Endodermal cell (in vitro differentiated cells): ENCODE results near the gene ANGPTL4. TPM values are rescaled to one million over a fixed set of nuclear protein-coding genes. Genes with fewer than 3 reads are reported as not detected.
A peak's percentile ranks its signal among the peaks of the same experiment; 100 is the strongest.

ENCODE experiments used
- DNase-seq: peaks from one replicate; pipeline ENCODE4 v3.0.0-alpha.2; 2017
- H3K27ac ChIP-seq: 2 replicates; pipeline ENCODE4 v1.5.1; 2013; ENCODE audit warnings: mild to moderate bottlenecking, low read depth, low read length, moderate library complexity
- H3K27me3 ChIP-seq: 2 replicates; pipeline ENCODE4 v1.6.1; 2013; ENCODE audit warnings: mild to moderate bottlenecking, low read length, moderate library complexity; ENCODE audit not compliant: insufficient read depth, control insufficient read depth, poor library complexity, severe bottlenecking
- H3K36me3 ChIP-seq: 2 replicates; pipeline ENCODE4 v1.7.0; 2013; ENCODE audit warnings: mild to moderate bottlenecking, low read length, moderate library complexity; ENCODE audit not compliant: control insufficient read depth, insufficient read depth
- H3K4me1 ChIP-seq: one replicate; pipeline ENCODE4 v1.7.0; 2013; ENCODE audit warnings: low read length; ENCODE audit not compliant: control insufficient read depth, insufficient read depth
- H3K4me3 ChIP-seq: 2 replicates; pipeline ENCODE4 v1.5.1; 2013; ENCODE audit warnings: mild to moderate bottlenecking, low read length, moderate library complexity
- H3K9ac ChIP-seq: 2 replicates; pipeline ENCODE4 v1.6.1; 2013; ENCODE audit warnings: mild to moderate bottlenecking, low read length, moderate library complexity; ENCODE audit not compliant: poor library complexity, severe bottlenecking; ENCODE audit errors: extremely low read depth
- H3K9me3 ChIP-seq: 2 replicates; pipeline ENCODE4 v1.6.1; 2013; ENCODE audit warnings: mild to moderate bottlenecking, low read length, moderate library complexity; ENCODE audit not compliant: control insufficient read depth
- H3K27ac Mint-ChIP-seq: 2 replicates; pipeline ENCODE4 v1.8.0; 2020; ENCODE audit warnings: mixed read lengths
- H3K27me3 Mint-ChIP-seq: 2 replicates; pipeline ENCODE4 v1.8.0; 2021; ENCODE audit warnings: mild to moderate bottlenecking, mixed read lengths; ENCODE audit not compliant: insufficient read depth
- H3K36me3 Mint-ChIP-seq: 2 replicates; pipeline ENCODE4 v1.8.0; 2020; ENCODE audit warnings: low read depth, mixed read lengths
- H3K4me1 Mint-ChIP-seq: 2 replicates; pipeline ENCODE4 v1.8.0; 2020; ENCODE audit warnings: mixed read lengths
- H3K4me3 Mint-ChIP-seq: 2 replicates; pipeline ENCODE4 v1.8.0; 2020; ENCODE audit warnings: mild to moderate bottlenecking, moderate library complexity, mixed read lengths
- H3K9me3 Mint-ChIP-seq: 2 replicates; pipeline ENCODE4 v1.8.0; 2020; ENCODE audit warnings: mild to moderate bottlenecking, mixed read lengths
- WGBS, 2 experiments: methylation state at CpG; one replicate each; pipeline versions ENCODE4 v1.1.5 to v1.1.7; 2013; ENCODE audit warnings: missing lambda C conversion rate in 2 of 2, mixed read lengths in 1 of 2; ENCODE audit not compliant: insufficient coverage in 1 of 2, insufficient read length in 1 of 2; 5-methylcytosine and 5-hydroxymethylcytosine counted together
- total RNA-seq, 2 donors: library from RNA; stranded (reverse); fragmentation: NEBNext Ultra II Directional in 1 of 2; extraction: Animal tissue kit (Norgen Biotek cat#: 25700) in 1 of 2; gene quantifications; 2 replicates in 1 of 2; 3 replicates in 1 of 2; pipeline ENCODE4 v1.2.1, GENCODE V29; 2021
- TF ChIP-seq, protein P1 (sequence below): fragments of 200-600 bp; sonication (generic); conservative IDR thresholded peaks from 2 replicates; pipeline ENCODE4 v1.5.0; 2021; ENCODE audit warnings: antibody characterized with exemption, mild to moderate bottlenecking

ANGPTL4 gene
- total RNA-seq, 2 donors from 2014 or later = 10.9 to 13.2 TPM

- no peak overlapping the region for H3K27ac ChIP-seq
- TF ChIP-seq, protein P1, sequence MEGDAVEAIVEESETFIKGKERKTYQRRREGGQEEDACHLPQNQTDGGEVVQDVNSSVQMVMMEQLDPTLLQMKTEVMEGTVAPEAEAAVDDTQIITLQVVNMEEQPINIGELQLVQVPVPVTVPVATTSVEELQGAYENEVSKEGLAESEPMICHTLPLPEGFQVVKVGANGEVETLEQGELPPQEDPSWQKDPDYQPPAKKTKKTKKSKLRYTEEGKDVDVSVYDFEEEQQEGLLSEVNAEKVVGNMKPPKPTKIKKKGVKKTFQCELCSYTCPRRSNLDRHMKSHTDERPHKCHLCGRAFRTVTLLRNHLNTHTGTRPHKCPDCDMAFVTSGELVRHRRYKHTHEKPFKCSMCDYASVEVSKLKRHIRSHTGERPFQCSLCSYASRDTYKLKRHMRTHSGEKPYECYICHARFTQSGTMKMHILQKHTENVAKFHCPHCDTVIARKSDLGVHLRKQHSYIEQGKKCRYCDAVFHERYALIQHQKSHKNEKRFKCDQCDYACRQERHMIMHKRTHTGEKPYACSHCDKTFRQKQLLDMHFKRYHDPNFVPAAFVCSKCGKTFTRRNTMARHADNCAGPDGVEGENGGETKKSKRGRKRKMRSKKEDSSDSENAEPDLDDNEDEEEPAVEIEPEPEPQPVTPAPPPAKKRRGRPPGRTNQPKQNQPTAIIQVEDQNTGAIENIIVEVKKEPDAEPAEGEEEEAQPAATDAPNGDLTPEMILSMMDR = no peak
- peaks cover 24% of the 10 kb centered on the region for H3K36me3 ChIP-seq
- no peaks in the 10 kb centered on the region for H3K9me3 ChIP-seq
- no peaks in the 10 kb centered on the region for H3K27me3 ChIP-seq
- Mint-ChIP-seq H3K27me3 (peaks cover 20% of the 10 kb centered on the region), H3K4me1 (peaks cover 14% of the 10 kb centered on the region), H3K9me3 (peaks cover 9% of the 10 kb centered on the region), H3K36me3 (peaks cover 17% of the 10 kb centered on the region), H3K27ac (no peak overlapping the region), H3K4me3 (no peak overlapping the region)
- no peak for DNase-seq
- H3K4me1 ChIP-seq = peaks cover 6% of the 10 kb centered on the region
- H3K9ac ChIP-seq = no peak overlapping the region
- WGBS, 2 experiments = 90 to 100% methylated on average over 2 to 3 of the region's 3 CpGs
- H3K4me3 ChIP-seq = no peak overlapping the region
Observed at GRCh38 chr19:8325454-8325853, 38.5 kb upstream of the ANGPTL4 start.

DNA sequence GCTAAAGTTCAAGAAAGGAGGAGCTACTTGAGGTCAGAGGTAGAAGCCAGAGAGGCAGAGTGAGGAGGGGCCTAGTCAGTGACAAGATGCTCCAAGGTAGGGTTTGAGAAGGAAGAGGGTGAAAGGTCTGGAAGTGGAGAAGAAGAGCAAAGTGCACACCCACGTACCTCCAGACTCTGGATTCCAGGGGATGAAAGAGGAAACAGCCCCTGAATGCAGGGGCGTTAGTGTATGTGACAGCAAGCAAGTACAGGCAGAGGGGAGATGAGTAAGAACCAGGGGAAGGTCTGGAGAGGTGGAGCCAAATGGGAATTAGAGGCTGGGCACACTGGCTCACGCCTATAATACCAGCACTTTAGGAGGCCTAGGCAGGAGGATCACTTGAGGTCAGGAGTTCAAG is 34.0 kb upstream of the ANGPTL4 start:
- 71 to 83% methylated on average over 3 of the region's 3 CpGs for WGBS, 2 experiments
- Histone ChIP-seq H3K4me3 (no peak overlapping the region), H3K9me3 (no peaks in the 10 kb centered on the region), H3K36me3 (no peaks in the 10 kb centered on the region), H3K9ac (no peak overlapping the region), H3K4me1 (no peaks in the 10 kb centered on the region), H3K27ac (no peak overlapping the region), H3K27me3 (peaks cover 34% of the 10 kb centered on the region)
- no peaks in the 10 kb centered on the region for H3K36me3 Mint-ChIP-seq
- no peak overlapping the region for H3K4me3 Mint-ChIP-seq
- DNase-seq = no peak
- peaks cover 56% of the 10 kb centered on the region for H3K27me3 Mint-ChIP-seq
- TF ChIP-seq, protein P1 = no peak
- no peak overlapping the region for H3K27ac Mint-ChIP-seq
- peaks cover 9% of the 10 kb centered on the region for H3K9me3 Mint-ChIP-seq
- peaks cover 1% of the 10 kb centered on the region for H3K4me1 Mint-ChIP-seq

DNA sequence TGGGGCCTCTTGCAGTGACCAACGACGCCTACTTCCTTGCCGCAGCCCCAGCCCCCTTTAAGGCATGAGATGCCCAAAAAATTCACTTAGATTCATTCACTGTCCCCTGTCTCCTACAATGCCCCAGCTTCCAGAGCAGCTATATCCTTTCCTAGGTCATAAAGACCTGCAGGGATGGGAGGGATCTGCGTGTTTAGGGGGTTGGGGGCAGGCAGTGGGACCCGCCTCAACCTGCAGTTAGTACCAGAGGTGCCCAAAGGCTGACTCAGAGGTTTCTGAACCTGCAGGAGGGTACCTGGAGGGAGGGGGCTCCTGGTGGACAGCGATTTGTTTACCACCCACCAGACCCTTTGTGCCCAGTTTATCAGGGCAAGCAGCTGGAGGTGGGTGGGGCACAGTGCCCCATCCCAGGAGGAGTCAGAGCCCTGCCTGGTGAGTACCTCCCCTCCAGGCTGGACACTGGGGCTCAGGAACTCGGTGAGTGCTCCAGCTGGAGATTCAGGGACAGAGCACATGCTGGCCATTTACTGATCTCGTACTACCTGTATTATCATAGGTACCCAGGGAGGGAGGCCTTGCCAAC is 32.6 kb upstream of the ANGPTL4 start:
- Mint-ChIP-seq H3K27me3 (peaks cover 65% of the 10 kb centered on the region), H3K27ac (no peak overlapping the region), H3K36me3 (no peaks in the 10 kb centered on the region), H3K4me1 (peaks cover 1% of the 10 kb centered on the region), H3K9me3 (peaks cover 7% of the 10 kb centered on the region), H3K4me3 (no peak overlapping the region)
- Histone ChIP-seq H3K4me1 (no peaks in the 10 kb centered on the region), H3K9ac (no peak overlapping the region), H3K27me3 (peaks cover 45% of the 10 kb centered on the region), H3K36me3 (no peaks in the 10 kb centered on the region), H3K27ac (no peak overlapping the region), H3K4me3 (no peak overlapping the region), H3K9me3 (no peaks in the 10 kb centered on the region)
- 67 to 84% methylated on average over 2 to 8 of the region's 8 CpGs for WGBS, 2 experiments
- TF ChIP-seq, protein P1 = no peak
- peak; percentile 39 for DNase-seq
